IMR-90 (cell line): ENCODE measurements around the gene ITGB2.

ENCODE experiments used
- BHLHE40 ChIP-seq: fragments of 150-350 bp; IDR thresholded peaks from 2 replicates; pipeline ENCODE4 v1.6.1; 2016; ENCODE audit warnings: mild to moderate bottlenecking, low read depth, low read length
- CEBPB ChIP-seq: IDR thresholded peaks from 2 replicates; pipeline ENCODE4 v1.6.1; 2012; ENCODE audit warnings: low read depth, low read length, improper control_type of control experiment
- CTCF ChIP-seq: conservative IDR thresholded peaks from 2 replicates; pipeline ENCODE4 v1.5.1; 2012; ENCODE audit warnings: mild to moderate bottlenecking, low read depth, low read length, improper control_type of control experiment
- POLR2A ChIP-seq: IDR thresholded peaks from 2 replicates; pipeline ENCODE4 v1.6.1; 2012; ENCODE audit warnings: mild to moderate bottlenecking, low read depth, low read length
- SMC3 ChIP-seq: fragments of 150-350 bp; IDR thresholded peaks from 2 replicates; pipeline ENCODE4 v1.6.1; 2016; ENCODE audit warnings: low read depth, mild to moderate bottlenecking, antibody characterized with exemption, low read length, moderate library complexity
- USF2 ChIP-seq: fragments of 150-350 bp; IDR thresholded peaks from 2 replicates; pipeline ENCODE4 v1.6.1; 2017; ENCODE audit warnings: mild to moderate bottlenecking, antibody characterized with exemption, low read length, low read depth

GRCh38 chr21:44895859-44896258 is 24.8 kb downstream of the ITGB2 start:
- TF ChIP-seq CTCF = no peak
- TF ChIP-seq CEBPB = no peak
- TF ChIP-seq POLR2A = no peak
- TF ChIP-seq SMC3 = no peak
- TF ChIP-seq BHLHE40 = no peak; the same call in 1 of the 2 replicates
- TF ChIP-seq USF2 = no peak
